HG03095 (cell line): Measurements from ENCODE around the gene SLC25A42.
"Not testable (repeated sequence)": the region's sequence is repeated elsewhere in the genome, so short reads cannot be mapped to it uniquely, and the experiment has no call there.

Experiments used
- ATAC-seq: cut with Tn5 transposase; IDR thresholded peaks from one replicate; pipeline ENCODE4 v1.9.1; 2021; ENCODE audit warnings: moderate library complexity; ENCODE audit not compliant: unreplicated experiment

Gene SLC25A42

DNA sequence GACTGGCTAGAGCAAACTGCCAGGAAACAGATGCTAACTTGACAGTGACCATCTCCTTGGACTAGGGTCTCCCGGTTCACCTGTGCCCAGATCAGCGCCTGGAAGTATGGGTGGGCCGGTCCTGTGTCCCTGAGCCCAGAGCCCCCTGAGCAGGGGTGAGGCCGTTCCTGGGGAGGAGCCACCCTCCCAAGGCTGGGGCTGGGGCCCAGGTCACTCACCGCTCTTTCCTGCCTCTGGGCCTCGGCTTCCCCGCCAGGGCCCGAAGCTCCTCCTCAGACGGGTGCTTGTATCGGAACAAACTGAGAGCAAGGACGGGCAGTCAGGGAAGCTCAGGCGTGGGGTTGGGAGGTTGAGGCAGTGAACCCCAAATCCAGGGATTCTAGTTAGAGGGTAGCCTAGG lies 69.1 kb downstream of the SLC25A42 start:
- no peak for ATAC-seq

DNA sequence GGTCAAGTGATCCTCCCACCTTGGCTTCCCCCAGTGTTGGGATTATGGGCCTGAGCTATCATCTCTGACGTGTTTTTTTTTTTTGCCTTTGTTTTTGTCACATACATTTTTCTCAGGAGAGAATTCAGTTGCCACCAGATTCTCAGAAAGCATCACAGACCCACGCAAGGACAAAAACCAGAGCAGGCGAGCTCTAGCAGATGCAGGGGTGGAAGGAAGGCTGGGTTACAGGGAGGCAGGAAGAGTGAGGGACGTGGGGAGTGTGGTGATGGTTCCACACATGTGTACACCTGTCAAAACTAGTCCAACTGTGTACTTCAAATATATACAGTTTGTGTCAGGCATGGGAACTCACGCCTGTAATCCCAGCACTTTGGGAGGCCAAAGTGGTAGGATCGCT lies 70.2 kb downstream of the SLC25A42 start:
- no peak for ATAC-seq

DNA sequence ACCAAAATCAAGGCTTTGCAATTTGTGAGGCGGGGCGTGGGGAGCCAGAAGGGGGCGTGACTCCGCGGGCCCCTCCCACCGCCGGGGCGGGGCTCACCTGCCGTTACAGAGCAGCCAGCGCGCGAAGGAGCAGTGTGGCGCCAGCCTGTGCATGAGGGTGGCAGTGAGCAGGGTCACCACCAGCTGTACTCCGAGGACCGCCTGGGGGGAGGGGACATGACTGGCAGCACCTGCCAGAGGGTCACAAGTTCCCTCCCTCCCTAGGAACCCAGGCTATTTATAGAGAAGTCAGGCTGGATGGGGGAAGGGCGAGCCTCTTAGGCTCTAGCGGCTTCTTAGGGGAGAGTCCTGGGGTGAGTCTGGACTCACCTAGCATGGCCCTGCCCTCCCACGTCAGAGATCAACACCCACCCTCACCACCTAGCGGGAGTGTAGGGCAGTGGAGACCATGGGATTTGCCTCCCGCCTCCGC lies 70.9 kb downstream of the SLC25A42 start:
- no peak for ATAC-seq

DNA sequence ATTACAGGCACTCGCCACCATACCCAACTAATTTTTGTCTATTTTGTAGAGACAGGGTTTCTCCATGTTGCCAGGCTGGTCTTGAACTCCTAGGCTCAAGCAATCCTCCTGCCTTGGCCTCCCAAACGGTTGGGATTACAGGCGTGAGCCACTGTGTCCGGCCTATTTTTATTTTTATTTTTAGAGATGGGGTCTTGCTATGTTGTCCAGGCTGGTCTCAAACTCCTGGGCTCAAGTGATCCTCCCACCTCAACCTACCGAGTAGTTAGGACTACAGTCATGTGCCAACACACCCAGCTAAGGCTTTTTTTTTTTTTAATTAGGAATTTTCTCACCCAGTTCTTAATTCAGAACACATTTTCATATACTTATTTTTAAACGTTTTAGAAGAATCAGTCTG lies 71.9 kb downstream of the SLC25A42 start:
- not testable (repeated sequence) for ATAC-seq

GRCh38 chr19:19137556-19138108 lies 73.8 kb downstream of the SLC25A42 start:
- no peak for ATAC-seq

DNA sequence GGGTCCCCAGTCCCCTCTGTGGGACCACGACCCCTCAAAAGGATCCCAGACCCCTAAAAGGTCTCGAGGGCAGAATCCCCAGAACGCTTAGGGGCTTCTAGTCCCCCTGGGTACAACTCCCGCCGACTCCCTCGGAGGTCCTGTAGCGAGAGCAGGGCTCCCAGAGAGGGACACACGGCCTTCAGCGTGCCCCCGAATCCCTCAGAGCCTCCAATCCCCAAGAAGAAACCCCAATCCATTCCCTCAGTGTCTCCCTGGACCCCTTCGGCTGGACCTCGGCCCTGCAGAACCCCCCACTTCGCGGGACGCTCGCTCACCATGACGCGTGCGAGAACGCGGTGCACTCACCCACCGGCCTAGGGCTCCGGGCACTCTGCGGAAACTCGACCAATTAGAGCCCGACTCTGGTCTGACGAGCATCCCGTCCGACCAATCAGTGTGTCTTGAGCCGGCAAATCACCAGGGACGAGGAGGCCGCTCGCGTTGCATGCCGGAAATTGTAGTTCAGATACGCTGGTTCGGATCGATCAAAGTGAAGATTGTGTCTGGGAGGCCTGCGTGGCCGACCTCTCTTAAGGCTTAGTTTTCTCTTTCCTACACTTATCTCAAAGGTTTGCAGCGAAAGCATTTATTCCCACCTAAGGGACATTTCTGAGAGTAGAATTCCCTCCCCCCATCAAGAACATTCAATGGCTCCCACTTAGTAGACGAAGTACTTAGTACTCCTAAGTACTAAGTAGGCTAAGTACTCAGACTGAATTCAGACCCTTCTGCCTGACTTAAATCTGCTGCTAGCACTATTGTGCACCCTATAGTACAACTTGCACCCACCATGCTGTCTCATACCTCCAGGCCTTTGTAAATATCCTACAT lies 74.6 kb downstream of the SLC25A42 start, which contains the start of gene TMEM161A:
TSS of gene TMEM161A (minus strand) at position 370 of the 873 bp plus-strand sequence. CDS start at position 320, 50 bp downstream.
- peak; percentile 92 for ATAC-seq

GRCh38 chr19:19139876-19140229 lies 76.1 kb downstream of the SLC25A42 start:
- no peak for ATAC-seq

DNA sequence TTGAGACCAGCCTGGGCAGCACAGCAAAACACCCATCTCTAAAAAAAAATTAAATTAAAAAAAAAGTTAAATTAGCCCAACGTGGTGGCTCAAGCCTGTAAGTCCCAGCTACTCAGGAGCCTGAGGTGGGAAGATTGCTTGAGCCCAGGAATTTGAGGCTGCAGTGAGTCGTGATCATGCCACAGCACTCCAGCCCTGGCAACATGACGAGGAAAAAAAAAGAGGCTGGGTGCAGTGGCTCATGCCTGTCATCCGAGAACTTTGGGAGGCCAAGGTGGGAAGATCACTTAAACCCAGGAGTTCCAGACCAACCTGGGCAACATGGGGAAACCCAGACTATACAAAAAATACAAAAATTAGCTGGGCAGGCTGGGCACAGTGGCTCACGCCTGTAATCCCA lies 76.7 kb downstream of the SLC25A42 start:
- no peak for ATAC-seq

GRCh38 chr19:19142347-19142746 lies 78.6 kb downstream of the SLC25A42 start:
- ATAC-seq: no peak

GRCh38 chr19:19145281-19145680 lies 81.5 kb downstream of the SLC25A42 start:
- ATAC-seq: no peak

DNA sequence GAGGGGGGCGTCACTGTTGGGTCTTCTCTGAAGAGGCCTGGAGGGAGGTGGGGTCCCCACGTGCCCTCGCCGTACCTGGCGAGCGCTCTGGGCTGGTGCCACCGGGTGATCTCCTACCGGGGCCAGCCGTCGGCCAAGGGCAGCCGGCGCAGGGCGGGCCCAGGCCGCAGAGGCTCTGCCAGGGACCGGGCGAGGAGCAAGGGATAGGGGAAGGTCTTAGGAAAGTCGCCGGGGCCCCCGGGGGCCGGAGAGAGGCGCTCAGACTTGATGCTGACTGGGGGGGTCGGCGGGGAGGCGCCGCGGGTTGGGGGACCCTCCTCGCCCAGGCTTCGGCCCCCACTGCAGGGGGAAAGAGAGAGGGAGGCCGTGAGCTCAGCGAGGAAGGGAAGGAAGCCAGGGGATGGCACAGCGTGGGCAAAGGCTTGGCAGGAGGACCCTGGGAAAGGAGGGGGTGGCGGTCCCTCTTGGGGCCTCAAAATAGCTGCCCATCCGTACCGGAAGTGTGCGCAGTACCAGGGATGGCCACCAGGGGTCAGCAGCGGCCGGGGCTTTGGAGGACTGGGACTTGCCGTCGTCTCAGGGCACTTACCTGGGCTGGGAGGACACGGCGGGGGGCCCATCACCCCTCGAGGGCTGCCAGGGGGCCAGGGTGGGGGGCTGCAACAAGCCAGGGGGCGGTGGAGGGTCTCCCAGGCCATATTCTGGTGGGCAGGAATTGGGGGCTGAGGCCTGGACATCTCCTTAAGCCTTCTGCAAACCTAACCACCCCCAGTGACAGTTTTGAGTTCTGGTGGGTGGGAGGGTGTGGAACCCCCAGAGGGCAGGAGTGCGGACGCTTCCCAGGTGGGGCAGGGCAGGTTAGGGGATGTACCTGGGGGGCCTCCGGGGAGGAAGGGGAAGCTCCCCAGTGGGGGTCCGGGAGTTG lies 82.2 kb downstream of the SLC25A42 start:
- no peak for ATAC-seq

- no peak for ATAC-seq
These were observed 83.1 kb downstream of the SLC25A42 start for GRCh38 chr19:19146865-19147264.

DNA sequence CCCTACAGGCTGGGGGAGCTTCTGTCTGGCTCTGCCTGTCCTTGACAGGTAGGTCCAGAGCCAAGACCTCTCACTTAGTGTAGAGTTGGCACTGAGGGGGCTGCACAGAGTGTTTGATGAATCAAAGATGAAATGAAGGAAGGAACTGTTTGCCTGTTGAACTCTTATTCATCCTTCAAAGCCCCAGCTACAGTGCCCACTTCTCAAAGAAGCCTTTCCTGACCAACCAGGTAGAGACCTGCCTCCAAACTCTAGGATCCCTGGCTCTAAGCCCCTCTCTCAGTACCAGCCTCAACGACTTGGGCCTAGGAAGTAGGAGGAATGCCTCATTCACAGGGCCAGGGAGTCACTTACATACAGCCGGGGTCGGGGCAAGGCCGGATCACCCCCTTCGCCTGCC lies 83.5 kb downstream of the SLC25A42 start:
- no peak for ATAC-seq

DNA sequence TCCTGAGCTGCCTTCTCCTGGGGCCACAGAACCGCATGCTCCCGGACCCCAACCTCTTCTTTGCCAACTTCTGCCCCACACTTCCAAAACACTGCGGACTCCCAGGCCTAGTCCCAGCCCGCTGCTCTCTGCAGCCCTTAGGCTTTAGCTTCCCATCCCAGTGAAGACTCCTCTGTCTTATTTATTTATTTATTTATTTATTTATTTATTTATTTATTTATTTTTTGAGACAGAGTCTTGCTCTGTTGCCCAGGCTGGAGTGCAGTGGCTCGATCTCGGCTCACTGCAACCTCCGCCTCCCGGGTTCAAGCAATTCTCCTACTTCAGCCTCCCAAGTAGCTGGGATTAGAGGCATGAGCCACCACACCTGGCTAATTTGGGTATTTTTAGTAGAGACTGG lies 84.7 kb downstream of the SLC25A42 start:
- not testable (repeated sequence) for ATAC-seq

DNA sequence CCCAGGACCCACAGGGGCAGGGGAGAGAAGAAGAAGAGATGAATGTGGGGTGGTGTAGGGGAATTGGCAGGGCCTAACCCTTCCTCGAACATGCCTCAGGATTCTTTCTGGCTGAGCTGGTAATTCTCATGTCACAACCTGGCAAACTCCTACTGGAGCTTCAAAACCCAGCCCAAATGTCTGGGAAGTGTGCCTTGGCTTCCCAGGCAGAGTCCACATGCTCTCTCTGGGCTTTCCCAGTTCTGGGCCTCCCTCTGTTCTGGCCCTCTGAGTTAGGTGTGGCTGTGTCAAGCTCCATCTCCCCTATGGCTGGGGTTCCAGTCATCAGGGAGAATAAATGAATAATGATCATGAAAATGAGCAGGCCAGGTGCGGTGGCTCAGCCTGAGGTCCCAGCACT lies 85.6 kb downstream of the SLC25A42 start:
- no peak for ATAC-seq

GRCh38 chr19:19151418-19151817 lies 87.6 kb downstream of the SLC25A42 start:
- ATAC-seq: peak; percentile 64

- no peak for ATAC-seq
These were observed 89.0 kb downstream of the SLC25A42 start for GRCh38 chr19:19152668-19153384.

DNA sequence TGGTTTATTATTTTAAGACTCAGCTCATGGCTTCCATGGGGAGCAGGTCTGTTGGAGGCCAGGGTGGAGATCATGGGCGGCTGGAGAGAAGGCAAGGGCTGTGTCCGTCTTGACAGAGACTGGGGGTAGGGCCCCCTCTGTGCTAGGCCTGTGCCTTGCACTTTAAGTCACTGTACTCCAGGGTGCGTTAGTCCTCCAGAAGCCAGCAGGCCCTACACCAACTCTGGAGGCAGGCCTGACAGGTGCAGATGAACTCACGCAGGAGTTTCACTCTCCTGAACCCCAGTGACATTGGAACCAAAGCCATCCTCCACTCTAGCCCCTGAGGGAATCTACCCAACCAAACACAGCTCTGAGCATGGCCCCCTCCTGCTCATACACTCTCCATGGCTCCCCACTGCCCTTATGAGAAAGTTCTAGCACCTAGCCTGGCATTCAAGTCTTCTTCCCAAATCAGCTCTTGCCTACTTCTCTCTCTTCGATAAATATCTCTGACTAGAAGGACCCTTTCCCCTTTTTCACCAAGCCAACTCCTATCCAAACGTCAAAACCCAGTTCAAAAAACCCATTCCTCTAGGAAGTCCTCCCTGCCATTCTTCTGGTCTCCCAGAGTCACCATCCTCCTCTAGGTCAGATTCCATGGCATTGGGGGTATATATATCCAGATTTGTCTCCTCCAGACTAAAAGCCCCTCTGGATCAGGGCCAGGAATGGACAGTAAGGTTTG lies 91.1 kb downstream of the SLC25A42 start:
- no peak for ATAC-seq

- no peak for ATAC-seq
These were observed 91.9 kb downstream of the SLC25A42 start for GRCh38 chr19:19155495-19156219.
